ENCODE data around the gene LIN7B. TPM values are rescaled to one million over a fixed set of nuclear protein-coding genes. Genes with fewer than 3 reads are reported as not detected.
A peak's percentile ranks its signal among the peaks of the same experiment; 100 is the strongest.

The LIN7B gene
- total and polyA plus RNA-seq, 9 of the 15 experiments (the other 6 are each of a cell fraction or from before 2014, with no cell fraction given) = 0.89 to 15.7 (median 4.0) TPM

GRCh38 chr19:49155820-49156346 lies 41.7 kb downstream of the LIN7B start (continued):
- TF ChIP-seq, protein P1, sequence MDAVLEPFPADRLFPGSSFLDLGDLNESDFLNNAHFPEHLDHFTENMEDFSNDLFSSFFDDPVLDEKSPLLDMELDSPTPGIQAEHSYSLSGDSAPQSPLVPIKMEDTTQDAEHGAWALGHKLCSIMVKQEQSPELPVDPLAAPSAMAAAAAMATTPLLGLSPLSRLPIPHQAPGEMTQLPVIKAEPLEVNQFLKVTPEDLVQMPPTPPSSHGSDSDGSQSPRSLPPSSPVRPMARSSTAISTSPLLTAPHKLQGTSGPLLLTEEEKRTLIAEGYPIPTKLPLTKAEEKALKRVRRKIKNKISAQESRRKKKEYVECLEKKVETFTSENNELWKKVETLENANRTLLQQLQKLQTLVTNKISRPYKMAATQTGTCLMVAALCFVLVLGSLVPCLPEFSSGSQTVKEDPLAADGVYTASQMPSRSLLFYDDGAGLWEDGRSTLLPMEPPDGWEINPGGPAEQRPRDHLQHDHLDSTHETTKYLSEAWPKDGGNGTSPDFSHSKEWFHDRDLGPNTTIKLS (IDR thresholded peaks at IDR 0.05; ENCODE audit: borderline replicate concordance, low read depth) = no peak
- no peak for TF ChIP-seq POLR2G (IDR thresholded peaks at IDR 0.05; ENCODE audit: low read depth, low read length)
- TF ChIP-seq IFI16 (CRISPR knock-in tag; IDR thresholded peaks at IDR 0.05) = no peak
- TF ChIP-seq KAT8 (IDR thresholded peaks at IDR 0.05; ENCODE audit: low read depth) = no peak
- TF ChIP-seq CREB1 (IDR thresholded peaks at IDR 0.05) = no peak
- no peak for TF ChIP-seq CREB1 (CRISPR knock-in tag; IDR thresholded peaks at IDR 0.05)
- no peak for TF ChIP-seq NEUROD1 (IDR thresholded peaks at IDR 0.05; ENCODE audit: borderline replicate concordance, low read depth, low read length, partially characterized antibody)
- TF ChIP-seq PHB (CRISPR knock-in tag; IDR thresholded peaks at IDR 0.05) = no peak
- no peak for TF ChIP-seq ZNF586 (CRISPR knock-in tag; conservative IDR thresholded peaks at IDR 0.05)
- TF ChIP-seq ETV1 (tag; conservative IDR thresholded peaks at IDR 0.05; ENCODE audit: low read depth) = no peak
- TF ChIP-seq FOXJ3 (CRISPR knock-in tag; IDR thresholded peaks at IDR 0.05) = no peak
- TF ChIP-seq E2F3 (CRISPR knock-in tag; IDR thresholded peaks at IDR 0.05) = no peak
- TF ChIP-seq MXI1 (IDR thresholded peaks at IDR 0.05; ENCODE audit: low read depth, low read length) = no peak
- peak; percentile 9 for TF ChIP-seq BRD9 (IDR thresholded peaks at IDR 0.05; ENCODE audit: low read depth, partially characterized antibody)
- no peak for TF ChIP-seq STAT5A (IDR thresholded peaks at IDR 0.05; ENCODE audit: borderline replicate concordance, low read length)
- TF ChIP-seq PTTG1 (tag; IDR thresholded peaks at IDR 0.05; ENCODE audit: low read depth) = no peak
- TF ChIP-seq, protein P2, sequence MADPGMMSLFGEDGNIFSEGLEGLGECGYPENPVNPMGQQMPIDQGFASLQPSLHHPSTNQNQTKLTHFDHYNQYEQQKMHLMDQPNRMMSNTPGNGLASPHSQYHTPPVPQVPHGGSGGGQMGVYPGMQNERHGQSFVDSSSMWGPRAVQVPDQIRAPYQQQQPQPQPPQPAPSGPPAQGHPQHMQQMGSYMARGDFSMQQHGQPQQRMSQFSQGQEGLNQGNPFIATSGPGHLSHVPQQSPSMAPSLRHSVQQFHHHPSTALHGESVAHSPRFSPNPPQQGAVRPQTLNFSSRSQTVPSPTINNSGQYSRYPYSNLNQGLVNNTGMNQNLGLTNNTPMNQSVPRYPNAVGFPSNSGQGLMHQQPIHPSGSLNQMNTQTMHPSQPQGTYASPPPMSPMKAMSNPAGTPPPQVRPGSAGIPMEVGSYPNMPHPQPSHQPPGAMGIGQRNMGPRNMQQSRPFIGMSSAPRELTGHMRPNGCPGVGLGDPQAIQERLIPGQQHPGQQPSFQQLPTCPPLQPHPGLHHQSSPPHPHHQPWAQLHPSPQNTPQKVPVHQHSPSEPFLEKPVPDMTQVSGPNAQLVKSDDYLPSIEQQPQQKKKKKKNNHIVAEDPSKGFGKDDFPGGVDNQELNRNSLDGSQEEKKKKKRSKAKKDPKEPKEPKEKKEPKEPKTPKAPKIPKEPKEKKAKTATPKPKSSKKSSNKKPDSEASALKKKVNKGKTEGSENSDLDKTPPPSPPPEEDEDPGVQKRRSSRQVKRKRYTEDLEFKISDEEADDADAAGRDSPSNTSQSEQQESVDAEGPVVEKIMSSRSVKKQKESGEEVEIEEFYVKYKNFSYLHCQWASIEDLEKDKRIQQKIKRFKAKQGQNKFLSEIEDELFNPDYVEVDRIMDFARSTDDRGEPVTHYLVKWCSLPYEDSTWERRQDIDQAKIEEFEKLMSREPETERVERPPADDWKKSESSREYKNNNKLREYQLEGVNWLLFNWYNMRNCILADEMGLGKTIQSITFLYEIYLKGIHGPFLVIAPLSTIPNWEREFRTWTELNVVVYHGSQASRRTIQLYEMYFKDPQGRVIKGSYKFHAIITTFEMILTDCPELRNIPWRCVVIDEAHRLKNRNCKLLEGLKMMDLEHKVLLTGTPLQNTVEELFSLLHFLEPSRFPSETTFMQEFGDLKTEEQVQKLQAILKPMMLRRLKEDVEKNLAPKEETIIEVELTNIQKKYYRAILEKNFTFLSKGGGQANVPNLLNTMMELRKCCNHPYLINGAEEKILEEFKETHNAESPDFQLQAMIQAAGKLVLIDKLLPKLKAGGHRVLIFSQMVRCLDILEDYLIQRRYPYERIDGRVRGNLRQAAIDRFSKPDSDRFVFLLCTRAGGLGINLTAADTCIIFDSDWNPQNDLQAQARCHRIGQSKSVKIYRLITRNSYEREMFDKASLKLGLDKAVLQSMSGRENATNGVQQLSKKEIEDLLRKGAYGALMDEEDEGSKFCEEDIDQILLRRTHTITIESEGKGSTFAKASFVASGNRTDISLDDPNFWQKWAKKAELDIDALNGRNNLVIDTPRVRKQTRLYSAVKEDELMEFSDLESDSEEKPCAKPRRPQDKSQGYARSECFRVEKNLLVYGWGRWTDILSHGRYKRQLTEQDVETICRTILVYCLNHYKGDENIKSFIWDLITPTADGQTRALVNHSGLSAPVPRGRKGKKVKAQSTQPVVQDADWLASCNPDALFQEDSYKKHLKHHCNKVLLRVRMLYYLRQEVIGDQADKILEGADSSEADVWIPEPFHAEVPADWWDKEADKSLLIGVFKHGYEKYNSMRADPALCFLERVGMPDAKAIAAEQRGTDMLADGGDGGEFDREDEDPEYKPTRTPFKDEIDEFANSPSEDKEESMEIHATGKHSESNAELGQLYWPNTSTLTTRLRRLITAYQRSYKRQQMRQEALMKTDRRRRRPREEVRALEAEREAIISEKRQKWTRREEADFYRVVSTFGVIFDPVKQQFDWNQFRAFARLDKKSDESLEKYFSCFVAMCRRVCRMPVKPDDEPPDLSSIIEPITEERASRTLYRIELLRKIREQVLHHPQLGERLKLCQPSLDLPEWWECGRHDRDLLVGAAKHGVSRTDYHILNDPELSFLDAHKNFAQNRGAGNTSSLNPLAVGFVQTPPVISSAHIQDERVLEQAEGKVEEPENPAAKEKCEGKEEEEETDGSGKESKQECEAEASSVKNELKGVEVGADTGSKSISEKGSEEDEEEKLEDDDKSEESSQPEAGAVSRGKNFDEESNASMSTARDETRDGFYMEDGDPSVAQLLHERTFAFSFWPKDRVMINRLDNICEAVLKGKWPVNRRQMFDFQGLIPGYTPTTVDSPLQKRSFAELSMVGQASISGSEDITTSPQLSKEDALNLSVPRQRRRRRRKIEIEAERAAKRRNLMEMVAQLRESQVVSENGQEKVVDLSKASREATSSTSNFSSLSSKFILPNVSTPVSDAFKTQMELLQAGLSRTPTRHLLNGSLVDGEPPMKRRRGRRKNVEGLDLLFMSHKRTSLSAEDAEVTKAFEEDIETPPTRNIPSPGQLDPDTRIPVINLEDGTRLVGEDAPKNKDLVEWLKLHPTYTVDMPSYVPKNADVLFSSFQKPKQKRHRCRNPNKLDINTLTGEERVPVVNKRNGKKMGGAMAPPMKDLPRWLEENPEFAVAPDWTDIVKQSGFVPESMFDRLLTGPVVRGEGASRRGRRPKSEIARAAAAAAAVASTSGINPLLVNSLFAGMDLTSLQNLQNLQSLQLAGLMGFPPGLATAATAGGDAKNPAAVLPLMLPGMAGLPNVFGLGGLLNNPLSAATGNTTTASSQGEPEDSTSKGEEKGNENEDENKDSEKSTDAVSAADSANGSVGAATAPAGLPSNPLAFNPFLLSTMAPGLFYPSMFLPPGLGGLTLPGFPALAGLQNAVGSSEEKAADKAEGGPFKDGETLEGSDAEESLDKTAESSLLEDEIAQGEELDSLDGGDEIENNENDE (IDR thresholded peaks at IDR 0.05; ENCODE audit: low read depth, low read length) = no peak
